ES-I3 (cell line): ENCODE measurements around the gene SERBP1.

Source experiments
- H3K36me3 ChIP-seq: 2 replicates; pipeline ENCODE4 v1.6.1; 2013; ENCODE audit warnings: mild to moderate bottlenecking, low read length, control low read depth, moderate library complexity; ENCODE audit not compliant: insufficient read depth
- H3K4me1 ChIP-seq: 2 replicates; pipeline ENCODE4 v1.6.1; 2013; ENCODE audit warnings: mild to moderate bottlenecking, control low read depth, low read length; ENCODE audit not compliant: insufficient read depth
- H3K9ac ChIP-seq: 2 replicates; pipeline ENCODE4 v1.6.1; 2013; ENCODE audit warnings: low read depth, mild to moderate bottlenecking, low read length, moderate library complexity
- H3K9me3 ChIP-seq: 2 replicates; pipeline ENCODE4 v1.6.1; 2013; ENCODE audit warnings: mild to moderate bottlenecking, low read length, moderate library complexity; ENCODE audit not compliant: control insufficient read depth, insufficient read depth

Gene SERBP1

DNA sequence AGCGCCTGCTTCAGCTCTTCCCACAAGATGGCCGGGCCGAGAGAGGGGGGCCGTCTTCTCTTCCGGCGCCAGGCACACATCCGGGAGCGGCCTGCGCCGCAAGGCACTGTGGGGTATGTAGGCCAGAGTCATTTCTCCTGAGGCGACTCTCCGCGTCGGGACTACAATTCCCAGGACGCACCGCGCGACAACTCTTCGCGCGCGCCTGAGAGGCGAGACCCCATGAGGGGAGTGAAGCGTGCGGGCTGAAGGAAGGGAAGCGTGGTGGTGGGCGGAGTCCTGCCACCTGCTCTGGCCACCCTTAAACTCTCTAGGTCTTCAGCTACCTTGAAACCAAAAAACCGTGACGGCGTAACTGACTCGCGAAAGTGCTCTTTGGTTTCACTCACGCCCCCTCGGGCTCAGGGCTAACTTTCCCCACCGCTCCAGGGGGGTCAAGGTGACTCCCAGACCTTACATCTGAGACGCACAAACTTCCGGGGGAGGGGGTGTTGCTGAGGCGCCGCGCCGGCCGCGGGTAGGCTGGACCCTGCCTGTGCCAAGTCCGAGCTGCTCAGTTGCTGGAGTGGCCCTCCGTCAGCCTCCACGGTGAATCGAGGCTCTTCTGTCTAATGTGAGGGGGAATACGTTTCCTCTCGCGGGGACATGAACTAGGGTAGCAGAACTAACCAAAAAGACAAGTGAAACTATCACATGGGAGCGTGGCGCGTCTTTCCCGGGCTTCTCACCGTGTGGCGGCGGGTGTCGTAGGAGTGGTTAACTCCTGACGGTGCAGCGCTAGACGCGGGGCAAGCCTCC is at the start of gene SERBP1:
TSS of gene SERBP1 (minus strand) at position 45 of the 798 bp plus-strand sequence. CDS start 102 bp downstream, outside the sequence.
- peaks cover 7% of the 10 kb centered on the region; the same call in 1 of the 2 replicates for H3K4me1 ChIP-seq
- peak within 1 kb of the TSS; percentile 93 for H3K9ac ChIP-seq
- H3K36me3 ChIP-seq: peaks cover 15% of the 10 kb centered on the region
- no peaks in the 10 kb centered on the region for H3K9me3 ChIP-seq

DNA sequence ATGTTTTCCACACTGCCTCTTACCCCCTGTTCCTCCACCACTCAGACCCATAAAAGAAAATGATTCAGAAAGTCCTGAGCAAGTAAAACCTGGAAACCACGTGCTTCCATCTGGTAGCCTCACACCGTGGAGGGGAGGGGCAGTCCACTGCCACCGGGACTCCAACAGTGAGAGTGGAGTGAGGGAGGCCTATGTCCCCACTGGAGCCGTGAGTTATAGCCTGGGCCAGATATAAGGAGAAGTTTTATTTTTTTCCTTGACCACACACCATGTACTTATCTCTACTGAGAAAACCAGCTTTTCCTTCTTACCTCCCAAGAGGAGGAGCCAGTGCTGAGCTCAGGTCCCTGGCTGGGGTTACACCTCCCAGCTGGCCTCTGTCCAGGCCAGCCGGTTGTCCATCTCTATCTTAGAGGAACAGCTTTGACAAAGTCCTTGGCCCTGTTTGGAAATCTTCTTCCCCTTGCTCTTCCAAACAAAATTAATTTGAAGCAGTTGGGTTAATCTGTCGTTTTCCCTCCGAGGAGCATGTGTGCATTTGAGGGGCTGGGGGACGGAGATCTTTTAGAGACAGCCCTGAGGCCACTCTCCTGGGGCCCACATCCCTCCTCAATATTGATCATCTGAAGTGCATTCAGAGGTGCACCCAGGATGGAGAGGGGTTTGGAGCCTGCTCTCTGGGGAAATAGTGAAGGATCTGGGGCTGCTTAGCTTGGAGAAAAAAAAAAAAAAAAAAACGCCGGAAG is 49.1 kb upstream of the SERBP1 start:
- Histone ChIP-seq H3K4me1 (no peaks in the 10 kb centered on the region), H3K9me3 (no peaks in the 10 kb centered on the region), H3K9ac (no peak overlapping the region), H3K36me3 (no peaks in the 10 kb centered on the region)

DNA sequence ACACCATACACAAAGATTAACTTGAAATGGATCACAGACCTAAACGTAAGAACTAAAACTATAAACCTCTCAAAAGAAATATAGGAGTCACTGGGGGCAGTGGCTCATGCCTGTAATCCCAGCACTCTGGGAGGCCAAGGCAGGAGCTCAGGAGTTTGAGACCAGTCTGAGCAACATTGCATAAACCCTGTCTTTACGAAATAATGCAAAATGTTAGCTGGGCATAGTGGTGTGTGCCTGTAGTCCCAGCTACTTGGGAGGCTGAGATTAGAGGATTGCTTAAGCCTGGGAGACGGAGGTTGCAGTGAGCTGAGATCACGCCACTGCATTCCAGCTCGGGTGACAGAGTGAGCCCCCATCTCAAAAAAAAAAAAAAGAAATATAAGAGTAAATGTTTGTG is 46.7 kb upstream of the SERBP1 start:
- Histone ChIP-seq H3K36me3 (no peaks in the 10 kb centered on the region), H3K4me1 (no peaks in the 10 kb centered on the region), H3K9me3 (no peaks in the 10 kb centered on the region), H3K9ac (no peak overlapping the region)

DNA sequence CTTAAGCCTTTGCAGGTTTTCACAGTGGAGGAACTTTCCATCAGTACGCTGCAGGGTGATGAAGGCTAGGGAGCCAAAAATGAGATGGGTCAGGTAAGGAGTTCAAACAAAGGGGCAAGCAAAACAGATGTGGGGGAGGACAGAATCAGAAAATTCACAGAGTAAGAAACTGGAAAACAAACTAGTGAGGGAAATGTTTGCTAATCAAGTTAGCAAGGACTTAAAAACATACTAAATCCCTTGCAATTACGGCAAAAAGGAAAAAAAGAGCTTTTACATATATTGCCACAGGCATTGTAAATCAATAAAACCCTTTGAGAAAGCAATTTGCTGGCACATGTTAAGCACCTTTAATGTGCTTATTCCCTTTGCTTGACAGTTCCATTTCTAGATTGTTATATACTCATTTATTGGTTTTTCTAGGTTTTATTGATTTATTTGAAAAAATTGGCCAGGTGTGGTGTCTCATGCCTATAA is 45.8 kb upstream of the SERBP1 start:
- no peaks in the 10 kb centered on the region for H3K36me3 ChIP-seq
- no peak overlapping the region for H3K9ac ChIP-seq
- no peaks in the 10 kb centered on the region for H3K4me1 ChIP-seq
- H3K9me3 ChIP-seq: no peaks in the 10 kb centered on the region

DNA sequence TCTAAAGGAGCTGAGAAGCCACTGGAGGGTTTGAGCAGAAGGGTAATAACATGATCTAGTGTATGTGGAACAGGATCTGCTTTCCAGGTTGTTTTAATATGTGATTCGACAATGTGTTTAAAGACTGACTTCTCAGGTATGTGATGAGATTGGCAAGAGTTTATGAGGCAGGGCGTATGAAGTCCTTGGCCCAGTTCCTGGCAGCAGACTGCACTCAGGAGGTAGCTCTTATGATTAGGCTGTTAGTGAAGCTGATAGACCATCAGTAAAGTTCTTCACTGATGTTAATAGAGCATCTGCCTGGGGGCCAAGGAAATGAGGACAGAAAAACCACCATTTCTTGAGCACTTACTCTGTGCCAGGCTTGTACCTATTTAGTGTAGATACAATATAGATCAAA is 41.9 kb upstream of the SERBP1 start:
- H3K9ac ChIP-seq: no peak overlapping the region
- no peaks in the 10 kb centered on the region for H3K36me3 ChIP-seq
- H3K4me1 ChIP-seq: no peaks in the 10 kb centered on the region
- H3K9me3 ChIP-seq: no peaks in the 10 kb centered on the region

DNA sequence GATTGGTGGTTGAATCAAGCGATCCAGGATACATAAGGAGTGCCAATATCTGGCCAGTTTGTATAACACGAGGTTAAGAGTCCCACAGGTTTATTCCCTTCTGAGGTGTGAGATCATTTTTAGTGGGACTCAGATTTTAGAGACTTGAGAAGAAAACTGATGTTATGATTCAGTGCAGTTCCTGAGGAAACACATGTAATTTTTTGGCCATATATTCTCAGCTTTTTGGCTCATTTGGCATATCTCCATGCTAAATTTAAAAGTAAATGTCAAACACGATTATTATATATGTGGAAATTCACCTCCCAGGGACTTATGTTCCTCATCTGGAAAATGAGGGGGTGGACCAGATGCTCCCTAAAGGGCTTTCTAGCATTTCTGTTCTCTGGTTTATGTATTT is 39.2 kb upstream of the SERBP1 start:
- H3K36me3 ChIP-seq: no peaks in the 10 kb centered on the region
- H3K9ac ChIP-seq: no peak overlapping the region
- no peaks in the 10 kb centered on the region for H3K9me3 ChIP-seq
- H3K4me1 ChIP-seq: no peaks in the 10 kb centered on the region

DNA sequence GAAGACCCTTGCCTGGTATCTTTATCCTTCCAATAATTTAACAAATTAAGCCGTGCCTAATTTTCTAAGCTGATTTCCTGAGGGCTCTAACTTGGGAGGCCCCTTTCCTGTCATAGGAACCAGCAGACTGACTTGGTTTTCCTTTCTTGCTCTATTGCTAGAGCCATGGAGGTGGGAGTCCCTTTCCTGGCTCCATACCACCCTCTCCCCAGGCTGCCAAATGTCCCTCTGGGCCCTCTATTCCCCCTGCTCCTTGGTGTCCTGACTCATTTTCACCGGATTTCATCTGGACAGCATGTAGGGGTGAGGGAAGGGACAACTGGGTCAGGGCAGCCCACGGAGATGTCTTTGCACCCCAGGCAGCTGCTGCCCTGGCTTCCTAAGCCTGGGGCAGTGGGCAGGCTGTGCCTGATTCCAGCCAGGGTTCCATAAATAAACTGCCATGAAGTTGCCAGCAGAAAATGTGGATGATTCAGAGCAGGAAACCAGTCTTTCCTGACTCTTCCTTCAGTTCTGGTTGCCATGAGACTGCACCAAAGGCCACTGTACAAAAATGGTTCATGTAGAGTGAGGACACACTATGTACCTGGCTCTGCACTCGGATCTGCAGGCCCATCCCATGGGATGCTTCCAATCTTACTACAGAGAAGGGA is 38.0 kb upstream of the SERBP1 start:
- no peaks in the 10 kb centered on the region for H3K36me3 ChIP-seq
- H3K9me3 ChIP-seq: no peaks in the 10 kb centered on the region
- H3K4me1 ChIP-seq: peaks cover 10% of the 10 kb centered on the region
- H3K9ac ChIP-seq: no peak overlapping the region

DNA sequence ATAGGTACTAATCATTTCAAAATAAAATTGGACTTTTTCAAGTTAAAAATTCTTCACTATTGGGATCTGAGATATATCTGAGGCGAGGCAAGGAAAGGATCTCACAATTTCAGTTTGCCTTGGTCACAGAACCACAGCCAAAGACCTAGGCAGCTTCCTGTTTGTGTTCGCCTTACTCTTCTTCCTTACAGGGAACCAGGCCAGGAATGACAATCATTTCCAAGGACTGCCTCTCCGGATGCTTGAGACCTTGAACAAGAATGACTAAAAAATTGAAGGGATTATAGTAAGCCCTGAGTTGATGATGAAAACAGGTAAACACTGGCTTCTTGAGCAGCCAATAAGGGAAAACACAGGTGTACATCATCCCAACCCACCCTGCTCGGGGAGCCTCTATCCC is 35.2 kb upstream of the SERBP1 start:
- Histone ChIP-seq H3K9ac (no peak overlapping the region), H3K4me1 (peaks cover 25% of the 10 kb centered on the region), H3K36me3 (no peaks in the 10 kb centered on the region), H3K9me3 (no peaks in the 10 kb centered on the region)

DNA sequence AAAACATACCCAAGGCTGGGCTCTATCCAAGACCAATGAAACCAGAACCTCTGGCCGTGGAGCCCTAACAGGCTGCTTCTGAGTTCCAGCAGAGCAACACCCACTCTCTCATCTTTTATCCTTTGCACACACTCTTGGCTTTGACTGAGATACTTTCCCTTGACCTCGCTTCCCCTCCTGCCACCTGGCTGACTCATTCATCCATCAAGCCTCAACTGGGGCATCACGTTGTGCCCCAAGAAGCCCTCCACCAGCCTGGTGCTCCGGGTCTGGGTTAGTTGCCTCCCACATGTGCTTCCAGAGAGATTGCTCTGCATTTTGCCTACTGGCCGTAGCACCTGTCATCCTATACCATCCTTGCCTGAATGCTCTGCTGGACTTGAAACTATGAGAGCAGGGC is 34.5 kb upstream of the SERBP1 start:
- H3K36me3 ChIP-seq: no peaks in the 10 kb centered on the region
- H3K9ac ChIP-seq: no peak overlapping the region
- peaks cover 28% of the 10 kb centered on the region for H3K4me1 ChIP-seq
- H3K9me3 ChIP-seq: no peaks in the 10 kb centered on the region

DNA sequence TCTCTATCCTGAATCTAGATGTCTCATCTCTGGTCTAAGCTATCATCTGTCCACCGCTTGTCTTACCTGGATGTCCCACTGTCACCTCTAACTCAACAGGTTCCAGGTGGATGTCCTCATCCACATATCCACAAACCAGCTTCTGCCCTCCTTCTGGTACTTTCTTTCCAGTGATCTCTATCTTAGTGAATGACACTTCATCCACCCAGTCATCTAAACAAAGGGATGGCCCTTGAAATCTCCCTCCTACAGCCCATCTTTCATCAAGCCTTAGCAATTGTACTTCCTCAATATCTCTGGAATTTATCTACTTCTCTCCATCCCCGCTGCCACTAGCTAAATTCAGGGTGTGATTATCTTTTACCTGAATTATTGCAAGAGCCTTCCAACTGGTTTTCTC is 33.9 kb upstream of the SERBP1 start:
- Histone ChIP-seq H3K4me1 (peaks cover 35% of the 10 kb centered on the region), H3K36me3 (no peaks in the 10 kb centered on the region), H3K9me3 (no peaks in the 10 kb centered on the region), H3K9ac (no peak overlapping the region)

DNA sequence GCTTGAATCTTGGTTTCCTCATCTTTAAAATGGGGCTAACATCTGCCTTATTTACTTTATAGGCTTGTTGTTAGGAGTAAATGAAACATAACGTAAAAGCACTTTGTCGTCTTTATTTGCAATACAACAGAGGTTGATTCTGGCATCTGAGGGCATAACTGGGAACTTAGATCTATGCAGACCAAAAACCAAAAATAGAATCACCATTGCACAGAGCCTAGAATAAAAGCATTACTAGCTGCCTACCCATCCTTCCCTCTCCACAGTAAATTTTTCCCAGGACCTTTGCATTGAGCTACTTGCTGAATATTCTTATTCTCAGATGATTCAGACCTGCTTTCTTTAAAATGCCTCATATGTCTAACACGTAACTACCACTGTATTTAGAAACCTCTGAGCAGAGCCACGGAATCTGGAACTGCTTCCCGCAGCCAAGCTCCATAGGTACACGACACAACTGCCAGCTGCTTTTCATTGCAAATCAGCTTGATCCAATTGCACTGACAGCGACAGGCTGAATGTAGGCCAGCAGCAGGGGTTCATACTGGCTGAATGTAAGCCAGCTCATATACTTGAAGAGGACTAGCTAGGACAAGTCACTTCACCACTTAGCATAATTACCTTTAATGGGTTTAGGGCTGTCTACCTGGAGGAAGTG is 33.2 kb upstream of the SERBP1 start:
- no peak overlapping the region for H3K9ac ChIP-seq
- H3K4me1 ChIP-seq: peaks cover 37% of the 10 kb centered on the region
- no peaks in the 10 kb centered on the region for H3K36me3 ChIP-seq
- no peaks in the 10 kb centered on the region for H3K9me3 ChIP-seq

DNA sequence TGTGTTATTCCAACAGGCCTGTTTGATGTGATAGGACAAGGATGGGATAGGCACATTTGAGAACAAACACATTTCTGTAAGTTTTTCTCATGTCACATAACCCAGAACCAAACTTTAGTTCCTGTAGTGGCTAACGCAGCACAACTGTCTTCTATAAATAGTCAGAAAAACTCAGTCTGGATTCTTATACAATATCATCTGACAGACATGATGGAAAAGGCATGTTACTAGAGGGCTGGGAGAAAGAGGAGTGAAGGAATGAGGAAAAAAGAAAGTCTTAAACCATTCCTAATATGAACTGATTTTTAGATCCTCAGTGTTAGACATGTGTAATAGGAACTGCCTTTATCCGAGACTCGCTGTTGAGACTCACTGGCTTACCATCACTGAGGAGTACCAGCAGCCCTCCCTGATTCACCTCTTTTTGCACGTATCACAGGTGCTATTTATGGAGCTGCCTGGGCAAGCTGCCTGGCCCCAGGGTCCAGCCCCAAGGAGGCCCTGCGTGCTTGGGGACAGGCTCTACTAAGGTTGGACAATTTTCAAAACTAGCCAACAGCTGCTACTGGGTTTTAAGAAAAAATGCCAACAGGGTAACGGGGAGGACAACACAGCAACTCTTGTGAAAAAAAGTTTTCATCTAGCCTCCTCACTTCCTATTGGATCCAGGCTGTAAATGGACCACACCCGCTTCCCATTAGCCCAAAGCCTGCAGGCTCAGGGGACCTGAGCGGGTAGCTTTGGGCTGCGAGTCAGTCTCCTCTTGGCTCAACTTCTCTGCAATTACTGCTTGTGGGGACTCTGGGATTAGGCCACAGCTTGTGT is 30.7 kb upstream of the SERBP1 start:
- no peak overlapping the region for H3K9ac ChIP-seq
- no peaks in the 10 kb centered on the region for H3K36me3 ChIP-seq
- H3K9me3 ChIP-seq: no peaks in the 10 kb centered on the region
- H3K4me1 ChIP-seq: peaks cover 47% of the 10 kb centered on the region

DNA sequence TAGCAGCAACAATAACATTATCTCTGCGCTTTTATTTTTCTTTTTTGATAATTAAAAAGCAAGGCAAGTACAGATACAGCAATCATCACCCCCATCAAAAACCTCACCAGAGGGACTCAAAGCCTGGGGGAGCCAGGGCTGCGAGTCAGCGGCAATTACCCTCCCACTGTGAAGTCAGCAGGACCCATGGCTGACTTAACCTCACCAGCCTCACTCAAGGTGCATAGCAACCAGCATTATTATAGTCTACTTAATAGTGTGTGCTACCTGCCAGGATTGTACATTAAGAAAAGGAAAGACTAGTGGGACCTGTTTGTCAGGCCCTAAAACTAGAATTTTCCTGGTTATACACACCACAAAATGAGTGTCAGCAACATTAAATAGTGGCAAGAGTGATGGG is 28.9 kb upstream of the SERBP1 start:
- Histone ChIP-seq H3K4me1 (peaks cover 46% of the 10 kb centered on the region), H3K9ac (peak overlapping the region; percentile 6; the same call in 1 of the 2 replicates), H3K36me3 (no peaks in the 10 kb centered on the region), H3K9me3 (no peaks in the 10 kb centered on the region)
